Posterior vena cava (tissue), 2 donors: ENCODE data around the gene ZNF202. TPM values are rescaled to one million over a fixed set of nuclear protein-coding genes. Genes with fewer than 3 reads are reported as not detected.

Source experiments
- DNase-seq: peaks from one replicate; pipeline ENCODE4 v3.0.0-alpha.2; 2020; ENCODE audit warnings: low spot score
- intact Hi-C, 2 donors: fragments of 100-400 bp; cut with DNase I; formaldehyde crosslinking; loops; one replicate each; pipeline versions ENCODE4 v1.14.1 to v1.14.2; 2022 to 2023
- total RNA-seq, 2 donors: library from RNA; stranded (reverse); fragmentation: NEBNext Ultra II Directional; extraction: Animal tissue kit (Norgen Biotek cat#: 25700); gene quantifications; one replicate each; pipeline ENCODE4 v1.2.1, GENCODE V29; 2021
- donor health status: DM: yes; HTN: yes; CAD: no.
- donor health status: DM: yes; HTN: yes; CAD: no.

Gene ZNF202
- total RNA-seq, 2 donors from 2014 or later = 6.2 to 6.4 TPM

GRCh38 chr11:123695231-123695630 is 46.2 kb downstream of the ZNF202 start:
- no peak for DNase-seq
- intact Hi-C loops = no loop called here

DNA sequence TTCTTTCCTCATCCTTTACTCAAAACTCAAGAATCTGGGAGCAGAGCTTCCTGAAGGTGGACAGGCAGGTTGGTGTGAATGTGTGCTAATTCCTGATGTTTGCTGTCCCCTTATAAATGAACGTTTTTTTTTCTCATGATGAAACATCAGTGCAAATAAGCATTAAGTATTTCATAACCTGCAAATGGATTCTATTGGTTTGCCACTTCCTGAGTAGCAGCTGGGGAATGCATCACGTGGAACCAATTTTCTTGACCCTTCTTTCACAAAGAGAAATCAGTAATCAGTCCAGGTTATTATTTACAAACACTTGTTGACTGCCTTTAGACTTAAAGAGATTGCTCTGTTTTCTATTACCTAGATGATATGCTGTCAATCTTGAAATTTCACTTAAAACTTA is 46.9 kb downstream of the ZNF202 start:
- DNase-seq = no peak
- intact Hi-C loops = no loop called here

DNA sequence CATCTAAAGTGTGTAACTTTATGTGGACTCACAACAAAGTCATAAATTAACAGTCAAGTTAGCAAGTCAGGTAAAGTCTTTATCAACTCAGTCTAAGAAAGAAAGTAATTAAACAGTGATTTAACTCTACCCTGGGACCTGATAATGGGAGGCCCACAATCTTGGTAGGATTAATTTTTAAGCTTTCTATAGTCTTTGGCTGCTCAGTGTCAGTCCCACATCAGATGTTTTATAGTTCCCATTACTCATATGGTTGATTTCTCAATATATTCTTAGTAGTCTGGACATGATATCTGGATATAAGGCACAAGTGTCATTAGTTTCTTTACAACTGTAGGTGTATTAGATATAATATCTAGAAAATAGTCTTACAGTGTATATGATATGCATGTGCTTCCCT is 48.5 kb downstream of the ZNF202 start:
- intact Hi-C loops = no loop called here

GRCh38 chr11:123690485-123690884 is 51.0 kb downstream of the ZNF202 start:
- no peak for DNase-seq
- intact Hi-C loops = no loop called here

More for the DNA sequence above, 48.5 kb downstream of the ZNF202 start:
- DNase-seq = no peak

- intact Hi-C loops = no loop called here
These were observed 56.9 kb downstream of the ZNF202 start for GRCh38 chr11:123684601-123685000.

DNA sequence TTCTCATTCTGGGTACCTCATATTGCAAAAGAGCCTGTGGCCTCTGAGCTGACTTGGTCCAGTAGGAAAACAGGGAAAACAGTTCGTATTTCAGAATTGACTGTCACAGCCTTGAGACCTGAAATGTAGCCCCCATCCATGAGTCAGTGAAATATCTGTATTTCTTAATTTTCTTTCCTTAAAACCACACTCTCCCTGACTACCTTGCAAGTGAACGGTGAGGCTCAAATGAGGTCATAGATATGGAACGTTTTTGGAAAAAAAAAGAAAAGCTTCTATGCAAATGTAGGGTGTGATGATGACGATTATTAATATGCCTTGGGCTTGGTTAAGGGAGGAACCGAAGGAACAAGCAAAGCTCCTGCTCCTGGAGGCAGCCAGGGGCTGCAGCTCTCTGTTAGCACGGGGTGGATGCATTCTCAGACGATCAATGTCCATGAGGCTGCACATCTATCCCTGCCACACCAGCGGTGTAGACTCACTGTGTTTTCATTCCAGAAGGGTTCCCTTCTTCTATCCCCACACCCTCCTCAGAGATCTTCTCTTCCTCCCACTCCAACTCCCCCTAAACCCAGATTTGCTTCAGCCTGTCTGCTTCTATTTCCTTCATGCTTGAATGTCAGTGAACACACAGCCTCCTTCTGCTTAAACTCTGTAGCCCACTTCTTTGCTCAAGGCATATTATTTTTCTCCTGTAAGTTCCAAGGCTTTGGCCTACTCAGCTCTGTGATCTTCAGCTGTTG is 57.9 kb downstream of the ZNF202 start:
- intact Hi-C loops = no loop called here
- no peak for DNase-seq

More at GRCh38 chr11:123684601-123685000, 56.9 kb downstream of the ZNF202 start:
- DNase-seq = no peak

DNA sequence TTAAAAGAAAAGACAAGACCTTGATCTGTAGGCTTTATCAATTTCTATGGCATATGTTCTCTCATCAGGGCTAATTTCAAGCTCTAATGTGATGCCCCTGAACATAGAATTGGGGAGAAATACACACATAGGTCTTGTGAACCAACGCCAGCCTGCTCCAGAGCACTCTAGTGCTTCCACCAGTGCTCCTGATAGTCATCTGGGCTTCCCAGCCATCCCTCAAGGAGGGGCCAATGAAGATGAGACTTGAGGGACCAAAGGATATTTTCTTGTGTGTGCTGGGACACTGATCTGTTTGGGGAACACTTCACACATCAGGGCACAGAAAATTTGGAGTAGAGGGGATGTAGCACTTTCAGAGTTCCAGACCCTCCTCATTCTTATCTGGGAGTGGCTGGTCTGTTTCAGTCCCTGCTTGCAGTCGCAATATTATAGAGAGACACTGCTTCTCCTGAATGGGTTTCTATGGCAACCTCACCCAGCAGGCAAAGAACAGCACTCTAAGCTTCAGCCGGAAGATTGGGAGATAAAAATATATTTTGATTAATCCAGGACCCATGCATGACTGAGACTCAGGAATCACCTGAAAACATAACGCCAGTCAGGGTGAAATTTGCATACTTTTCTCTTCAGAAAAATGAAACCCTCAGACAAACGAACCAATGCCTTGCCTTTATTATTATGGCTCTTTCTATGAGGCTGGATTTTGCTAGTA is 58.6 kb downstream of the ZNF202 start:
- no peak for DNase-seq
- intact Hi-C loops = no loop called here

GRCh38 chr11:123681030-123681429 is 60.4 kb downstream of the ZNF202 start:
- no peak for DNase-seq
- intact Hi-C loops = no loop called here

DNA sequence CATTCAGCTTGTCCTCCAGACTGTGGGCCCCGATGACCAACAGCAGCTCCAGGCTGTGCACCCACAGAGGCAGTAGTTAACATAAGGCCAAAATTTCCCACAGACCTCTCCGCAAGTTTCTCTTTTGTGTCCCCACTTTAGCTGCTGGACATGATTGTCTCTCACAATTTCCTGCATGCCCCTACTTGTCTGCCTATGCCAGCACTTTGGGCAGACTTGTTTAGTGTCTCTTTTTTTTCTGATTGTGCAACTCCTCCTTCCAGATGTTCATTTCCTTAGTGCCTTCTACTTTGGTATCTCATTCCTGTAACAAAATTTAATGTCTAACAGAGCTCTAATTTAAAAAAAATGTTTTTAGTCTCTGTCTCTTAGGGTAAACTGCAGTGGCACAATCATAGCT is 63.2 kb downstream of the ZNF202 start:
- intact Hi-C loops = no loop called here
- no peak for DNase-seq

GRCh38 chr11:123677510-123677909 is 64.0 kb downstream of the ZNF202 start:
- intact Hi-C loops = no loop called here
- no peak for DNase-seq

DNA sequence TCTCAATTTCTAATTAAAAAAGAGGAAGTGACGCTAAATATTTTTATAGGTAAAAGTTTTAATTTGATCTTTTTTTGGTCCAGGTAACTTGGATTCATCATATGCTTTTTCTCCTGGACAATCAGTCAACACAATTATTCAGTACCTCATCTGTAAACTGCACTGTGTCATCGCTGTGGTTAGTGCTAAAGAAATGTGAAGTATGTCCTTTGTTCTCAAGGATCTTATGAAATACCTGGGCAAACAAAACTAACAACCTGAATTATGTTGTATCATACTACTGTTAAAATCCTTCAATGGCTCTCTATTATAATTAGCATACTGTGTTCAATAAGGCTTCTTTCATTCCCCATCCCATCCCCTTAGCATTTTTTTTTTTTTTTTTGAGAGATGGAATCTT is 67.2 kb downstream of the ZNF202 start:
- intact Hi-C loops = no loop called here
- DNase-seq = no peak

Other genes starting within 250 kb of the ZNF202 start
- 1 to 10 TPM; 1.5 to 2.8 TPM for gene SCN3B, start 87.0 kb downstream of the ZNF202 start, total RNA-seq
- not detected for gene OR6X1, start 12.9 kb upstream of the ZNF202 start, total RNA-seq
- not detected for gene OR6M1, start 64.7 kb upstream of the ZNF202 start, total RNA-seq
- not detected for gene TMEM225, start 144.0 kb upstream of the ZNF202 start, total RNA-seq
- gene OR8D4, start 160.5 kb upstream of the ZNF202 start, total RNA-seq = not detected
- not detected for gene OR4D5, start 198.0 kb upstream of the ZNF202 start, total RNA-seq
- gene OR6T1, start 202.2 kb upstream of the ZNF202 start, total RNA-seq = not detected
- gene OR10S1, start 236.1 kb upstream of the ZNF202 start, total RNA-seq = not detected